Prostate gland (tissue), 2 donors: ENCODE results near the gene CALHM3. TPM values are rescaled to one million over a fixed set of nuclear protein-coding genes. Genes with fewer than 3 reads are reported as not detected.

ENCODE experiments used
- DNase-seq: peaks from one replicate; pipeline ENCODE4 v3.0.0-alpha.2; 2019; ENCODE audit warnings: low spot score
- H3K27ac ChIP-seq, 2 donors: fragments of 200-600 bp; sonication (generic); 2 replicates each; pipeline ENCODE4 v1.5.1; 2017 to 2019
- H3K27me3 ChIP-seq: fragments of 200-600 bp; sonication (generic); replicated peaks from 2 replicates; pipeline ENCODE4 v1.5.1; 2019; ENCODE audit not compliant: insufficient read depth
- H3K36me3 ChIP-seq, 2 donors: fragments of 200-600 bp; sonication (generic); 1 replicate in 1 of 2; 2 replicates in 1 of 2; pipeline versions ENCODE4 v1.5.1 to v1.8.1; 2017 to 2019
- H3K4me1 ChIP-seq: fragments of 200-600 bp; sonication (generic); replicated peaks from 2 replicates; pipeline ENCODE4 v1.5.1; 2019
- H3K4me3 ChIP-seq, 2 donors: fragments of 200-600 bp; sonication (generic); 2 replicates each; pipeline ENCODE4 v1.5.1; 2017 to 2019
- H3K9me3 ChIP-seq: fragments of 200-600 bp; sonication (generic); 2 replicates; pipeline ENCODE4 v1.5.1; 2017
- POLR2A ChIP-seq: fragments of 450-650 bp; IDR thresholded peaks from one replicate; pipeline ENCODE4 v1.6.1; 2016; ENCODE audit warnings: antibody characterized with exemption, mild to moderate bottlenecking
- POLR2AphosphoS5 ChIP-seq: sonication (generic); formaldehyde crosslinking; IDR thresholded peaks from one replicate; pipeline ENCODE4 v1.6.1; 2017; ENCODE audit warnings: antibody characterized with exemption
- WGBS: methylation state at CpG from one replicate; pipeline ENCODE4 v1.1.5; 2018; 5-methylcytosine and 5-hydroxymethylcytosine counted together
- intact Hi-C: fragments of 100-400 bp; cut with DNase I; formaldehyde crosslinking; loops from one replicate; pipeline ENCODE4 v1.14.2; 2022
- total RNA-seq, 2 donors: library from RNA; depleted of rRNA; stranded (reverse); fragments of >200 nt; gene quantifications; one replicate each; pipeline ENCODE4 v1.1.0, GENCODE V29; 2016
- TF ChIP-seq, protein P1 (sequence below), 4 experiments: fragments of 200-600 bp in 2 of 4; fragments of 450-650 bp in 2 of 4; sonication (generic) in 2 of 4; IDR thresholded peaks; 1 replicate in 3 of 4; 2 replicates in 1 of 4; pipeline ENCODE4 v1.5.1; 2016 to 2019; ENCODE audit warnings: antibody characterized with exemption in 4 of 4, mild to moderate bottlenecking in 2 of 4, moderate library complexity in 2 of 4

CALHM3 gene
- total RNA-seq, 2 donors from 2014 or later = 0.51 TPM; not detected in 1

DNA sequence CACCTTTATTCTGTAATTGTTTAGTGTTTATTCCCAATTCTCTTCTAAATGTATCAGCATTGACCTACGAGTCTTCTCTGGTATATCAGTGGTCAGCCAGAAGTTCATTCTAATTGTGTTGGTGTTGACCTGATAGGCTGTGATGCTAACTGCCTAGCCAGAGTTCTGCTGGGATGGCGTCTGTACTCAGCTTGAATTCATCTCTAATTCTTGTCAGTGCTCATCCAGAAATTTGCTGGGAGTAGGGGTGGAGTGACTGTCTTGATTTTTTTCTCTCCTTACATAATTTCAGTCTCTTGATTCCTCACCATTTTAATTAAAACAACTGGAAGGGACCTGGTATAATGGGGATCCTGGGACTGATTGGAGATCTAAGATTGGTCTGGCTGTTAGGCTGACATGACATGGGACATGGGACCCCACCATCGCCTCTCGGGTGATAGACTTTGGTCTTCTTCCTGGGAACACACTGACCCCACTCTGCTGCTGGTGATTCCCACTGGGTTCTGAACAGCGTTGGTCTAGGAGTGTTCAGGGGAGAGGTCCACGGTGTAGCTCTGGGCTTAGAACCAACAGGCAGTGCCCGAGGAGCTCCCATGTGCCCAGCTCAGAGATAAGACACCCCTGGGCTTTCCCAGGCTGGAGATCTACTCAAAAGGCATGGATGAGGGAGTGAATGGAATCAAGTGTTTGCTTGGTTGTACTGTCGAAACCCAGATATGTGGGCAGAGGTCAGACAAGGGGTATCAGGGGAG lies 18.3 kb upstream of the CALHM3 start:
- no peak for DNase-seq
- no peaks in the 10 kb centered on the region for H3K36me3 ChIP-seq
- no peaks in the 10 kb centered on the region for H3K4me1 ChIP-seq
- intact Hi-C loops = no loop called here
- no peaks in the 10 kb centered on the region for H3K9me3 ChIP-seq
- H3K4me3 ChIP-seq = no peak overlapping the region
- H3K27me3 ChIP-seq = peaks cover 9% of the 10 kb centered on the region
- 89% methylated on average over 8 of the region's 8 CpGs for WGBS
- TF ChIP-seq, protein P1, sequence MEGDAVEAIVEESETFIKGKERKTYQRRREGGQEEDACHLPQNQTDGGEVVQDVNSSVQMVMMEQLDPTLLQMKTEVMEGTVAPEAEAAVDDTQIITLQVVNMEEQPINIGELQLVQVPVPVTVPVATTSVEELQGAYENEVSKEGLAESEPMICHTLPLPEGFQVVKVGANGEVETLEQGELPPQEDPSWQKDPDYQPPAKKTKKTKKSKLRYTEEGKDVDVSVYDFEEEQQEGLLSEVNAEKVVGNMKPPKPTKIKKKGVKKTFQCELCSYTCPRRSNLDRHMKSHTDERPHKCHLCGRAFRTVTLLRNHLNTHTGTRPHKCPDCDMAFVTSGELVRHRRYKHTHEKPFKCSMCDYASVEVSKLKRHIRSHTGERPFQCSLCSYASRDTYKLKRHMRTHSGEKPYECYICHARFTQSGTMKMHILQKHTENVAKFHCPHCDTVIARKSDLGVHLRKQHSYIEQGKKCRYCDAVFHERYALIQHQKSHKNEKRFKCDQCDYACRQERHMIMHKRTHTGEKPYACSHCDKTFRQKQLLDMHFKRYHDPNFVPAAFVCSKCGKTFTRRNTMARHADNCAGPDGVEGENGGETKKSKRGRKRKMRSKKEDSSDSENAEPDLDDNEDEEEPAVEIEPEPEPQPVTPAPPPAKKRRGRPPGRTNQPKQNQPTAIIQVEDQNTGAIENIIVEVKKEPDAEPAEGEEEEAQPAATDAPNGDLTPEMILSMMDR (IDR thresholded peaks at IDR 0.05) = no peak
- TF ChIP-seq POLR2A (no peak), POLR2AphosphoS5 (no peak)
- no peak overlapping the region for H3K27ac ChIP-seq

GRCh38 chr10:103495321-103495720 lies 16.3 kb upstream of the CALHM3 start:
- DNase-seq = no peak
- no peak overlapping the region for H3K4me3 ChIP-seq
- H3K27me3 ChIP-seq = peaks cover 9% of the 10 kb centered on the region
- no peaks in the 10 kb centered on the region for H3K9me3 ChIP-seq
- intact Hi-C loops = no loop called here
- no peaks in the 10 kb centered on the region for H3K4me1 ChIP-seq
- WGBS = 87% methylated on average over 3 of the region's 3 CpGs
- TF ChIP-seq POLR2AphosphoS5 = no peak
- TF ChIP-seq, protein P1 (IDR thresholded peaks at IDR 0.05) = no peak
- TF ChIP-seq POLR2A = no peak
- no peaks in the 10 kb centered on the region for H3K36me3 ChIP-seq
- H3K27ac ChIP-seq = no peak overlapping the region

DNA sequence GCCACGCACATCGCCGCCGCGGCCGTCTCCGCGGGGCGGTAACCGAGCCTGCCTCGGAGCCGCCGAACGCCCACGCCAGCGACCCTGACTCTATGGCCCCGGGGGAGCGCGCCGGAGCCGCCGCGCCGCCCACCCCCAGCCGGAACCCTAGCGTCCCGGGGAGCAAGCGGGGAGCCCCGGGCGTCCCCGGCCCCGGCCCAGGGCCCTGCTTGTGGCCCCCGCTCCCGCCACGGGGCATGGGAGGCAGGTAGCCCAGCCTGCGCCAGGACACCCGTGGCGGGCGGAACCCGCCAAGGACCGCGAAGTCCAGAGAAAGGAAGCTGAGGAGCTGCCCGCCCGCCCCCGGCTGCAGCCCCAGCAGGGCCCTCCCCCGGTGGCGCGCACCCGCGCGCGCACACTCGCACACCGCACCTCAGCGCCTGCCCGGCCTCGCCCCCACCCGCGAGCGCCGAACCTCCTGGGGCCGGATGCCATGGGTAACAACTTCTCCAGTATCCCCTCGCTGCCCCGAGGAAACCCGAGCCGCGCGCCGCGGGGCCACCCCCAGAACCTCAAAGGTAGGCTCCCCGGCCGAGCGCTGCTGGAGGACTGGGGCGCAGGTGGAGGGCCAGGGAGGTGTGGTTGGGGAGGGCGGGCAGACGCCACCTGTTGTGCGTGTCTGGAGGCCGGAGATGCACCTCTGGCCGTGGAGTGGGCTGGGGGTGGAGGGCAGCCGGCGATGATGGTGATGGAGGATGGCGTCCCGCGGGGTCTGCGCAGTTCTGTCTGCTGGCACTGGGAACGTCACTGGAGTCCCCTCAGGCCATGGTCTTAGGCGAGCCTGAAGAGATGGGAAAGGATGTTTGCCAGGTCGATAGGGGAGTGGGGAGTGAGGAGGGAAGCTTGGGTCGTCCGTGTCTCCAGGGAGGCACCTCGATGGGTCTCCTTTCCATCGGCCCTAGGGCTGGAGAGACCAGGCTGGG lies 15.2 kb upstream of the CALHM3 start:
- Histone ChIP-seq H3K9me3 (no peaks in the 10 kb centered on the region), H3K4me1 (no peaks in the 10 kb centered on the region), H3K27me3 (peaks cover 9% of the 10 kb centered on the region), H3K27ac (no peak overlapping the region), H3K4me3 (peak overlapping the region; percentile 38 to 49), H3K36me3 (no peaks in the 10 kb centered on the region)
- intact Hi-C loops = no loop called here
- WGBS = 2% methylated on average over 50 of the region's 92 CpGs
- DNase-seq = no peak
- TF ChIP-seq POLR2AphosphoS5 (no peak), POLR2A (no peak)
- TF ChIP-seq, protein P1 (IDR thresholded peaks at IDR 0.05) = no peak

DNA sequence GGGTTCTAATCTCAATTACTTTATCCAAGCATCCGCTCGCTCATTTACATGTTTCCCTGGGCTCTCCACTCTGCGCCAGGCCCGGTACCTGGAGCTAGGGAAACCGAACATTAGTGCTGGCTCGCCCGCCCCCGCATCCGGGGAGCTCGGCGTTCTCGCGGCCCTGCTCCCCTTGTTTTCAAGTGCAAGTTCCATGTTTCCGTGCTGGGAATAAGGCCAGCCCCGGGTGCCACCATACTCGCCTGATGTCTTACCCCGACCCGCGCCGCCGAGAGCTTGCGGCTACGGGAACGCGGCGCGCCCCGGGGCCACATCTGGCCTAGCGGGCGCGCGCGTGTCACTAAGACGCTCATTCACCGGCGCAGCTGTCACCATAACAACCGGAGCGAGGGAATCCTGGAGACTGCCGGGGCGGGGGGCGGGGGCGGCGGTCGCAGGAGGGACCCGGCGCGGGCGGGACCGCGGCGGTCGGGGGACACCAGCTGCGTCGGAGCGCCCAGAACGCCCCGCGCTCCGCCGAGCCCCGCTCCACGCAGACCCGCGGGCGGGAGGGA lies 14.4 kb upstream of the CALHM3 start, which contains the start of gene NEURL1:
Gene NEURL1, plus strand, starts transcription at position 344 of the 554 bp plus-strand sequence. CDS start 683 bp downstream, outside the sequence.
- whole genome bisulfite sequencing = 6% methylated on average over 28 of the region's 65 CpGs
- H3K36me3 ChIP-seq = no peaks in the 10 kb centered on the region
- intact Hi-C loops = no loop called here
- no peak within 1 kb of the TSS for H3K27ac ChIP-seq
- H3K4me3 ChIP-seq = peak within 1 kb of the TSS; percentile 38 to 49
- H3K4me1 ChIP-seq = no peaks in the 10 kb centered on the region
- TF ChIP-seq, protein P1 (IDR thresholded peaks at IDR 0.05) = no peak
- no peak for TF ChIP-seq POLR2A
- no peak for TF ChIP-seq POLR2AphosphoS5
- peaks cover 9% of the 10 kb centered on the region for H3K27me3 ChIP-seq
- H3K9me3 ChIP-seq = no peaks in the 10 kb centered on the region
- DNase-seq = no peak
